ENCODE results near the gene ADARB2. TPM values are rescaled to one million over a fixed set of nuclear protein-coding genes. Genes with fewer than 3 reads are reported as not detected.

Gene ADARB2
- total and polyA plus RNA-seq, 2 experiments from 2014 or later: 0.13 to 0.48 TPM

DNA sequence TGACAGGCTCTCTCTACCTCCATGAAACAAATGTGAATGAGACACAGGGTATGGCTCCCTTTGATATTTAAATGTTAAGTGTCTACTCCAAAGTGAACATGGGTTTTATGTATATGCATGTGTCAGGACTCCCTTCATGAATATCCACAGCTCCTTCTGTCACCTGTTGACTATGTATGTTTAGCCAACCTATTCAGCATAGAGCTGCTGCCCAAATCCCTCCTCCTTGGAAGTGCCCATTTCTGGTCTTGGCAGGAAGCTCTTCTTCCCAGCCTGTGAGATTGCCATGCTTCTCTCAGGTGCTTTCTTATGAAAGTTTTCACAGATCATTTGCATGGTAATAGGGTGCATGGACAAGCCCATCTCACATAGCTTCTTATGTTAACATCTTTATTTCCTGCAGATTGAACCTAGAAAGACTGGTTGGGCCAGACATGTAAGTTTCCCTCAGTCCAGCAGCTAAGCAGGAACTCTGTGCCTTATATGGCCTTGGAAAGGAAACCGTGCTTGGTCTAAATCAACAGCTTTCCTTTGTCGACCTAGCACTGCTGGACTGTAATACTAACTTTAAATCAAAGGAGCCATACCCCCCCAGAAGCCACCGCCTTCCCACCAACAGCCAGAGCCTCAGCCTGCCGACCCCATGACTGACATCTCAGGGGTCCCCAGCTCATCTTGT lies 288.9 kb downstream of the ADARB2 start:
- no peak for DNase-seq (ENCODE audit: low spot score)
- no peaks in the 10 kb centered on the region for H4K20me1 ChIP-seq (ENCODE audit: insufficient read depth, poor library complexity, severe bottlenecking)
- TF ChIP-seq EZH2phosphoT487 (IDR thresholded peaks at IDR 0.05; ENCODE audit: low read depth, severe bottlenecking, unreplicated experiment) (no peak), EZH2 (IDR thresholded peaks at IDR 0.05; ENCODE audit: borderline replicate concordance) (no peak)
- TF ChIP-seq, protein P1, sequence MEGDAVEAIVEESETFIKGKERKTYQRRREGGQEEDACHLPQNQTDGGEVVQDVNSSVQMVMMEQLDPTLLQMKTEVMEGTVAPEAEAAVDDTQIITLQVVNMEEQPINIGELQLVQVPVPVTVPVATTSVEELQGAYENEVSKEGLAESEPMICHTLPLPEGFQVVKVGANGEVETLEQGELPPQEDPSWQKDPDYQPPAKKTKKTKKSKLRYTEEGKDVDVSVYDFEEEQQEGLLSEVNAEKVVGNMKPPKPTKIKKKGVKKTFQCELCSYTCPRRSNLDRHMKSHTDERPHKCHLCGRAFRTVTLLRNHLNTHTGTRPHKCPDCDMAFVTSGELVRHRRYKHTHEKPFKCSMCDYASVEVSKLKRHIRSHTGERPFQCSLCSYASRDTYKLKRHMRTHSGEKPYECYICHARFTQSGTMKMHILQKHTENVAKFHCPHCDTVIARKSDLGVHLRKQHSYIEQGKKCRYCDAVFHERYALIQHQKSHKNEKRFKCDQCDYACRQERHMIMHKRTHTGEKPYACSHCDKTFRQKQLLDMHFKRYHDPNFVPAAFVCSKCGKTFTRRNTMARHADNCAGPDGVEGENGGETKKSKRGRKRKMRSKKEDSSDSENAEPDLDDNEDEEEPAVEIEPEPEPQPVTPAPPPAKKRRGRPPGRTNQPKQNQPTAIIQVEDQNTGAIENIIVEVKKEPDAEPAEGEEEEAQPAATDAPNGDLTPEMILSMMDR (IDR thresholded peaks at IDR 0.05; ENCODE audit: poor library complexity): no peak
- H3K4me1 ChIP-seq (ENCODE audit: insufficient read depth): no peaks in the 10 kb centered on the region
- no peaks in the 10 kb centered on the region for H3K79me2 ChIP-seq
- H3K27ac ChIP-seq: no peak overlapping the region
- no peak overlapping the region for H2AFZ ChIP-seq
- H3K27me3 ChIP-seq: no peaks in the 10 kb centered on the region
- H3K36me3 ChIP-seq (replicated peaks; ENCODE audit: insufficient read depth, low read depth): no peaks in the 10 kb centered on the region
- 65% methylated on average over 4 of the region's 4 CpGs for WGBS (ENCODE audit: low lambda C conversion rate, missing lambda C conversion rate)
- H3K9me2 ChIP-seq (replicated peaks; ENCODE audit: insufficient read depth): no peaks in the 10 kb centered on the region
- H3K4me3 ChIP-seq: no peak overlapping the region
- H3K9me3 ChIP-seq (ENCODE audit: low read depth): no peaks in the 10 kb centered on the region
- no peak overlapping the region for H3K4me2 ChIP-seq

DNA sequence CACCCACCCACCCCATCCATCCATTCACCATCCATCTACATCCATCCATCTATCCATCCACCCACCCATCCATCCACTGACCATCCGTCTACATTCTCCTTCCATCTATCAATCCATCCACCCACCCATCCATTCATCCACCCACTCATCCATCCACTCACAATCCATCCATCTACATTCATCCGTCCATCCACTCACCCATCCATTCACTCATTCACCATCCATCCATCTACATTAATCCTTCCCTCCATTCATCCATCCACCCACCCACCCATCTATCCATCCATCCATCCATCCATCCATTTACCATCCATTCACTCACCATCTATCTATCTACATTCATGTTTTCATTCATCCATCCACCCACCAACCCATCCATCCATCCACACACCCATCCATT lies 292.5 kb downstream of the ADARB2 start:
- H3K79me2 ChIP-seq: no peaks in the 10 kb centered on the region
- H3K9me2 ChIP-seq (replicated peaks; ENCODE audit: insufficient read depth): no peaks in the 10 kb centered on the region
- DNase-seq (ENCODE audit: low spot score): no peak
- H2AFZ ChIP-seq: no peak overlapping the region
- H3K27me3 ChIP-seq: no peaks in the 10 kb centered on the region
- WGBS (ENCODE audit: low lambda C conversion rate, missing lambda C conversion rate): 100% methylated on average over 2 of the region's 2 CpGs
- H3K4me1 ChIP-seq (ENCODE audit: insufficient read depth): no peaks in the 10 kb centered on the region
- H3K36me3 ChIP-seq (replicated peaks; ENCODE audit: insufficient read depth, low read depth): no peaks in the 10 kb centered on the region
- H3K4me3 ChIP-seq: no peak overlapping the region
- H3K4me2 ChIP-seq: no peak overlapping the region
- H3K9me3 ChIP-seq (ENCODE audit: low read depth): no peaks in the 10 kb centered on the region
- no peak overlapping the region for H3K27ac ChIP-seq
- TF ChIP-seq EZH2phosphoT487 (IDR thresholded peaks at IDR 0.05; ENCODE audit: low read depth, severe bottlenecking, unreplicated experiment) (no peak), EZH2 (IDR thresholded peaks at IDR 0.05; ENCODE audit: borderline replicate concordance) (no peak)
- TF ChIP-seq, protein P1 (IDR thresholded peaks at IDR 0.05; ENCODE audit: poor library complexity): no peak
- H4K20me1 ChIP-seq (ENCODE audit: insufficient read depth, poor library complexity, severe bottlenecking): no peaks in the 10 kb centered on the region

DNA sequence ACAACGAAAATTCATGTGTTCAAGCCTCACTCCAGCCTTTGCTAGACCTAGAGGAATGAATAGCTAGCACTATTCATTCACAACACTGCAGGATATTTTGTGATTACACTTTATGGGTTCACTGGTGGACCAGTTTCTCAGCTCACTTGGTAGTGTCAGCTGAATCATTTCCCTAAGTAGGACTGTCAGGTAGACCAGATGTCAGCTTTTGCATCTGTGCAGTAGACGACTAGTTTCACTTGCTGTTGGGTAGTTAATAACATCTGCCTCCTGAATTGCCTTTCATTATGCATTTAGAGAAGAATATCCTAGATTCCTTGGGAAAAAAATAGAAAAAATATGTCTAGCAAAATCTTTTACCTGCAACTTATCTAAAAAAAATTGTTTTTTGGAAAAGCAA lies 296.4 kb downstream of the ADARB2 start:
- Histone ChIP-seq H3K4me2 (no peak overlapping the region), H3K27ac (no peak overlapping the region), H2AFZ (no peak overlapping the region), H3K79me2 (no peaks in the 10 kb centered on the region), H4K20me1 (ENCODE audit: insufficient read depth, poor library complexity, severe bottlenecking) (no peaks in the 10 kb centered on the region), H3K9me2 (replicated peaks; ENCODE audit: insufficient read depth) (no peaks in the 10 kb centered on the region), H3K27me3 (no peaks in the 10 kb centered on the region), H3K4me1 (ENCODE audit: insufficient read depth) (no peaks in the 10 kb centered on the region), H3K9me3 (ENCODE audit: low read depth) (no peaks in the 10 kb centered on the region), H3K4me3 (no peak overlapping the region), H3K36me3 (replicated peaks; ENCODE audit: insufficient read depth, low read depth) (no peaks in the 10 kb centered on the region)
- WGBS (ENCODE audit: low lambda C conversion rate, missing lambda C conversion rate): 84% methylated on average over 2 of the region's 2 CpGs
- no peak for DNase-seq (ENCODE audit: low spot score)
- TF ChIP-seq, protein P1 (IDR thresholded peaks at IDR 0.05; ENCODE audit: poor library complexity): no peak
- no peak for TF ChIP-seq EZH2 (IDR thresholded peaks at IDR 0.05; ENCODE audit: borderline replicate concordance)
- no peak for TF ChIP-seq EZH2phosphoT487 (IDR thresholded peaks at IDR 0.05; ENCODE audit: low read depth, severe bottlenecking, unreplicated experiment)

Measured in hepatocyte (in vitro differentiated cells).